IMR-90 (cell line): Measurements from ENCODE around the gene GMEB2. TPM values are rescaled to one million over a fixed set of nuclear protein-coding genes. Genes with fewer than 3 reads are reported as not detected.

ENCODE experiments used
- ATAC-seq: fragments of 200-7000 bp; cut with Tn5 transposase; 2 replicates; pipeline ENCODE4 v1.9.1; 2020; ENCODE audit warnings: low read depth, mild to moderate bottlenecking, moderate library complexity
- BruUV-seq: library from RNA; stranded (reverse); fragments of 400-500 nt; replicated peaks from 2 replicates; lab custom pipeline; 2021; lab: Mats Ljungman, UMichigan
- CTCF ChIA-PET: fragments of 300-600 bp; formaldehyde crosslinking; extraction: SDS; loops from one replicate; lab custom pipeline; 2021; ENCODE audit warnings: antibody characterized with exemption; lab: Yijun Ruan, JAX
- POLR2A ChIA-PET: fragments of 300-600 bp; sonication (Branson Sonifier 250); formaldehyde crosslinking; loops from one replicate; lab custom pipeline; 2022; ENCODE audit warnings: antibody characterized with exemption; ENCODE audit not compliant: unreplicated experiment; lab: Charles Lee
- DNase-seq: peaks from one replicate; pipeline ENCODE4 v3.0.0; 2013
- H2AFZ ChIP-seq: replicated peaks from 2 replicates; pipeline ENCODE3; 2013; ENCODE audit warnings: low read length, mild to moderate bottlenecking; ENCODE audit not compliant: poor library complexity
- H2AK5ac ChIP-seq: 2 replicates; pipeline ENCODE4 v1.6.1; 2013; ENCODE audit warnings: low read depth, low read length, inconsistent platforms
- H2AK9ac ChIP-seq: replicated peaks from 2 replicates; pipeline ENCODE3; 2013; ENCODE audit warnings: mild to moderate bottlenecking, low read depth, low read length, moderate library complexity; ENCODE audit not compliant: poor library complexity
- H2BK120ac ChIP-seq: 2 replicates; pipeline ENCODE4 v1.6.1; 2013; ENCODE audit warnings: low read depth, low read length, inconsistent platforms
- H2BK15ac ChIP-seq: 3 replicates; pipeline ENCODE4 v1.6.1; 2013; ENCODE audit warnings: low read depth, low read length, inconsistent platforms
- H2BK20ac ChIP-seq: 2 replicates; pipeline ENCODE4 v1.6.1; 2013; ENCODE audit warnings: low read depth, mild to moderate bottlenecking, inconsistent platforms, low read length, moderate library complexity
- H2BK5ac ChIP-seq: 2 replicates; pipeline ENCODE4 v1.6.1; 2013; ENCODE audit warnings: mild to moderate bottlenecking, low read depth, low read length, inconsistent platforms; ENCODE audit not compliant: poor library complexity, severe bottlenecking
- H3K14ac ChIP-seq: replicated peaks from 2 replicates; pipeline ENCODE4 v1.6.1; 2013; ENCODE audit warnings: low read depth, low read length, inconsistent platforms
- H3K18ac ChIP-seq: 2 replicates; pipeline ENCODE4 v1.6.1; 2013; ENCODE audit warnings: low read depth, low read length, control low read depth
- H3K23ac ChIP-seq: 2 replicates; pipeline ENCODE4 v1.6.1; 2013; ENCODE audit warnings: low read depth, low read length, inconsistent platforms
- H3K27ac ChIP-seq: 2 replicates; pipeline ENCODE4 v1.5.1; 2013; ENCODE audit warnings: mild to moderate bottlenecking, control low read depth, low read length; ENCODE audit not compliant: insufficient read depth
- H3K27me3 ChIP-seq: 2 replicates; pipeline ENCODE4 v1.6.1; 2013; ENCODE audit warnings: low read length; ENCODE audit not compliant: control insufficient read depth, insufficient read depth
- H3K36me3 ChIP-seq: 2 replicates; pipeline ENCODE4 v1.6.1; 2013; ENCODE audit warnings: low read length, mixed read lengths; ENCODE audit not compliant: control insufficient read depth, insufficient read depth
- H3K4ac ChIP-seq: 2 replicates; pipeline ENCODE4 v1.6.1; 2013; ENCODE audit warnings: low read depth, low read length, inconsistent platforms
- H3K4me1 ChIP-seq: 2 replicates; pipeline ENCODE4 v1.6.1; 2013; ENCODE audit warnings: low read length, mixed read lengths; ENCODE audit not compliant: control insufficient read depth, insufficient read depth
- H3K4me2 ChIP-seq: 2 replicates; pipeline ENCODE4 v1.6.1; 2013; ENCODE audit warnings: low read depth, mild to moderate bottlenecking, control low read depth, low read length, moderate library complexity
- H3K4me3 ChIP-seq: 2 replicates; pipeline ENCODE4 v1.5.1; 2013; ENCODE audit warnings: low read depth, mild to moderate bottlenecking, control low read depth, low read length, moderate library complexity; ENCODE audit not compliant: insufficient read depth
- H3K56ac ChIP-seq: 2 replicates; pipeline ENCODE4 v1.6.1; 2013; ENCODE audit warnings: low read length, inconsistent platforms; ENCODE audit not compliant: insufficient read depth; ENCODE audit errors: extremely low read depth
- H3K79me1 ChIP-seq, 2 experiments: 2 replicates each; pipeline ENCODE4 v1.6.1; 2013; ENCODE audit warnings: low read length in 2 of 2, inconsistent platforms in 1 of 2, low read depth in 1 of 2
- H3K9ac ChIP-seq: 2 replicates; pipeline ENCODE4 v1.6.1; 2013; ENCODE audit warnings: low read depth, low read length, control low read depth
- H3K9me1 ChIP-seq: 2 replicates; pipeline ENCODE4 v1.6.1; 2013; ENCODE audit warnings: low read length, inconsistent platforms; ENCODE audit not compliant: insufficient read depth
- H3K9me3 ChIP-seq: 2 replicates; pipeline ENCODE4 v1.6.1; 2013; ENCODE audit warnings: low read length; ENCODE audit not compliant: control insufficient read depth, insufficient read depth
- H4K20me1 ChIP-seq: 2 replicates; pipeline ENCODE4 v1.6.1; 2013; ENCODE audit warnings: low read length, inconsistent platforms; ENCODE audit not compliant: insufficient read depth
- H4K5ac ChIP-seq: 2 replicates; pipeline ENCODE4 v1.6.1; 2013; ENCODE audit warnings: mild to moderate bottlenecking, low read depth, low read length, control low read depth
- H4K8ac ChIP-seq, 2 experiments: 2 replicates each; pipeline ENCODE4 v1.6.1; 2013; ENCODE audit warnings: low read depth in 2 of 2, low read length in 2 of 2, control low read depth in 1 of 2, inconsistent platforms in 1 of 2
- H4K91ac ChIP-seq: 2 replicates; pipeline ENCODE4 v1.6.1; 2013; ENCODE audit warnings: low read depth, low read length, inconsistent platforms; ENCODE audit not compliant: insufficient read depth
- BHLHE40 ChIP-seq: fragments of 150-350 bp; IDR thresholded peaks from 2 replicates; pipeline ENCODE4 v1.6.1; 2016; ENCODE audit warnings: mild to moderate bottlenecking, low read depth, low read length
- CEBPB ChIP-seq: IDR thresholded peaks from 2 replicates; pipeline ENCODE4 v1.6.1; 2012; ENCODE audit warnings: low read depth, low read length, improper control_type of control experiment
- CHD1 ChIP-seq: IDR thresholded peaks from 2 replicates; pipeline ENCODE4 v1.6.1; 2012; ENCODE audit warnings: low read depth, low read length, improper control_type of control experiment
- FOS ChIP-seq: fragments of 150-350 bp; IDR thresholded peaks from 2 replicates; pipeline ENCODE4 v1.6.1; 2016; ENCODE audit warnings: low read depth, low read length
- MAFK ChIP-seq: IDR thresholded peaks from 2 replicates; pipeline ENCODE4 v1.6.1; 2012; ENCODE audit warnings: low read depth, low read length, improper control_type of control experiment
- MAZ ChIP-seq: IDR thresholded peaks from 2 replicates; pipeline ENCODE4 v1.6.1; 2012; ENCODE audit warnings: low read depth, mild to moderate bottlenecking, low read length, improper control_type of control experiment, moderate library complexity, borderline replicate concordance
- MXI1 ChIP-seq: IDR thresholded peaks from 2 replicates; pipeline ENCODE4 v1.6.1; 2012; ENCODE audit warnings: low read depth, mild to moderate bottlenecking, low read length, moderate library complexity, borderline replicate concordance
- NFE2L2 ChIP-seq: fragments of 150-350 bp; IDR thresholded peaks from 2 replicates; pipeline ENCODE4 v1.6.1; 2016; ENCODE audit warnings: low read depth, mild to moderate bottlenecking, low read length
- POLR2A ChIP-seq: IDR thresholded peaks from 2 replicates; pipeline ENCODE4 v1.6.1; 2012; ENCODE audit warnings: mild to moderate bottlenecking, low read depth, low read length
- RAD21 ChIP-seq: IDR thresholded peaks from 2 replicates; pipeline ENCODE4 v1.6.1; 2012; ENCODE audit warnings: low read length, improper control_type of control experiment
- RCOR1 ChIP-seq: IDR thresholded peaks from 2 replicates; pipeline ENCODE4 v1.6.1; 2012; ENCODE audit warnings: mild to moderate bottlenecking, low read length, improper control_type of control experiment; ENCODE audit not compliant: insufficient replicate concordance
- WGBS, 2 experiments: methylation state at CpG; one replicate each; pipeline versions ENCODE4 v1.1.5 to v1.1.7; 2013; ENCODE audit warnings: missing lambda C conversion rate in 2 of 2; ENCODE audit not compliant: insufficient read length in 1 of 2; ENCODE audit errors: extremely low coverage in 2 of 2; 5-methylcytosine and 5-hydroxymethylcytosine counted together
- dilution Hi-C: fragments of 300-500 bp; cut with HindIII; formaldehyde crosslinking; loops from one replicate; pipeline ENCODE4 v1.14.3; 2018; ENCODE audit warnings: low sequenced_read_pairs; ENCODE audit not compliant: unreplicated experiment
- in situ Hi-C: fragments of 300-500 bp; cut with MboI; formaldehyde crosslinking; loops from 3 replicates; pipeline ENCODE4 v1.14.3; 2019; ENCODE audit warnings: low sequenced_read_pairs, inconsistent platforms, mixed read lengths
- intact Hi-C: fragments of 100-400 bp; cut with micrococcal nuclease; formaldehyde crosslinking; loops from 2 replicates; pipeline ENCODE4 v1.10.0; 2022
- polyA plus RNA-seq, 3 experiments: library from polyadenylated mRNA; depleted of rRNA; stranded (reverse); fragments of >200 nt; gene quantifications; 2 replicates each; pipeline ENCODE4 v1.2.3, GENCODE V29; 2012; ENCODE audit warnings: low replicate concordance in 1 of 3
- total RNA-seq: library from RNA; depleted of rRNA; stranded (reverse); fragments of >200 nt; gene quantifications from 2 replicates; pipeline ENCODE4 v1.2.3, GENCODE V29; 2012
- TF ChIP-seq, protein P1 (sequence below): fragments of 150-350 bp; IDR thresholded peaks from 2 replicates; pipeline ENCODE4 v1.6.1; 2017; ENCODE audit warnings: mild to moderate bottlenecking, antibody characterized with exemption, low read length, low read depth

GMEB2 gene
- total and polyA plus RNA-seq, 2 of the 4 experiments (the other 2 are of a cell fraction) = 5.0 to 10.0 TPM

DNA sequence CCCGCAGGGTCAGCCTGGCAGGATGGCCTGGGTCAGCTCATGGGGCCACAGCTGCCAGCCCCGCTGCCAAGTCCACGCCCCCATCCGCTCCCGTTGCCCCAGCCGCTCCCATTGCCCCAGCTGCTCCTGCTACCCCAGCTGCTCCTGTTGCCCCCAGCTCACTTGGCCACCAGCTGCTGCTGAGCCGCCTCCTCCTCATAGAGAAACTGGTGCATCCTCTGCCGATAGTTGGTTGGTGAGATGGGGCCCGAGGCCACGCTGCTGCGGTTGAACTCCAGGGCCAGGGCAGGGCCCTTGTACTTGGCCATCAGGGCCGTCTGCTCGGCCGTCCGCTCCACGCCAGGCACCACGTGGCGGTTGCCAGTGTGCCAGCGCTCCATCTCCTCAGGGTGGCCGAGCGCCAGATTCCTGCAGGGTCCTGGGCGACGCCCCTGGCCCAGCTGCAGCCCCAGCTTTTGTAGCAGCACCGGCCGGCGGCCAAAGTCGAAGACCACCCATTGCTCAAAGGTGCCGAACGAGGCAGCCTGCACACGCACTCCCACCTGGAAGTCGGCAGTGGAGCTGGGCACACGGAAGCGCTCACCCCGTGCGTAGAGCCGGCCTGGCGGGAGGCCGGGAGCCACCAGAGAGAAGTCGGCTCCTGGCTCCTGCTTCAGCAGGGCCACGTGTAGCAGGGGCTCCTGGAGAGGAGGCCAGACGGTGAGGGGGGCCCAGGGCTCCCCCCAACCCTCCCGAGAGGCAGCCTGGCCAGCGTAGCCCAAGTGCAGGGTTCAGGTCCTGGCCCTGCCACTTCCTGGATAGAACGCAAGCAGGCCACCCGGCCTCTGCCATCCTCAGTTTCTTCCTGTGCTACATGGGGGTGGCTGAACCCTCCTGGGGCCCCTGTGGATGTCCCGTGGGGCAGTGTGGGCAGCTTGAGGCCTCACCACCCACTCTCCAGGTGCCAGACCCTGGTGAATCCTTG is 57.6 kb downstream of the GMEB2 start:
- ATAC-seq (no peak), DNase-seq (no peak)
- peaks cover 3% of the 10 kb centered on the region; the same call in 1 of the 2 replicates for H3K9me1 ChIP-seq
- dilution Hi-C loops = no loop called here
- H3K9me3 ChIP-seq = no peaks in the 10 kb centered on the region
- intact Hi-C loops = no loop called here
- H3K4ac ChIP-seq = no peak overlapping the region
- H3K4me1 ChIP-seq = peaks cover 7% of the 10 kb centered on the region
- no peak overlapping the region for H4K5ac ChIP-seq
- no peak overlapping the region for H4K91ac ChIP-seq
- H3K14ac ChIP-seq = no peak overlapping the region
- no peak overlapping the region for H3K27ac ChIP-seq
- no peaks in the 10 kb centered on the region for H4K20me1 ChIP-seq
- H2BK15ac ChIP-seq = no peak overlapping the region
- no peak overlapping the region for H2AK5ac ChIP-seq
- no peak overlapping the region for H3K18ac ChIP-seq
- H2AK9ac ChIP-seq = peak overlapping the region; percentile 28
- POLR2A ChIA-PET = no interaction called here
- no peak overlapping the region for H2AFZ ChIP-seq
- H3K4me2 ChIP-seq = no peak overlapping the region
- no peak overlapping the region for H3K4me3 ChIP-seq
- TF ChIP-seq MAFK (no peak), RAD21 (no peak), NFE2L2 (no peak), CHD1 (no peak), FOS (no peak), BHLHE40 (no peak), MAZ (no peak), CEBPB (no peak), POLR2A (no peak), RCOR1 (no peak), MXI1 (no peak)
- TF ChIP-seq, protein P1, sequence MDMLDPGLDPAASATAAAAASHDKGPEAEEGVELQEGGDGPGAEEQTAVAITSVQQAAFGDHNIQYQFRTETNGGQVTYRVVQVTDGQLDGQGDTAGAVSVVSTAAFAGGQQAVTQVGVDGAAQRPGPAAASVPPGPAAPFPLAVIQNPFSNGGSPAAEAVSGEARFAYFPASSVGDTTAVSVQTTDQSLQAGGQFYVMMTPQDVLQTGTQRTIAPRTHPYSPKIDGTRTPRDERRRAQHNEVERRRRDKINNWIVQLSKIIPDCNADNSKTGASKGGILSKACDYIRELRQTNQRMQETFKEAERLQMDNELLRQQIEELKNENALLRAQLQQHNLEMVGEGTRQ = no peak
- peaks cover 4 to 11% of the 10 kb centered on the region in 2 experiments for H3K79me1 ChIP-seq
- no peak overlapping the region for H4K8ac ChIP-seq
- WGBS, 2 experiments = 83% methylated on average over 34 of the region's 46 CpGs; no CpG with 5 or more reads in 1 of the 2 experiments
- no peak overlapping the region for H2BK20ac ChIP-seq
- no peaks in the 10 kb centered on the region for H3K27me3 ChIP-seq
- H2BK120ac ChIP-seq = no peak overlapping the region
- H3K36me3 ChIP-seq = peaks cover 33% of the 10 kb centered on the region
- in situ Hi-C loops = no loop called here
- H2BK5ac ChIP-seq = no peak overlapping the region
- no peak overlapping the region for H3K56ac ChIP-seq
- CTCF ChIA-PET = no interaction called here
- no TSS peak for BruUV-seq
- no peak overlapping the region for H3K9ac ChIP-seq
- H3K23ac ChIP-seq = no peak overlapping the region
